HEK293 (cell line): ENCODE results near the gene CACNA1S.

ENCODE experiments used
- BCL11A ChIP-seq: fragments of 450-650 bp; formaldehyde crosslinking; IDR thresholded peaks from 2 replicates; pipeline ENCODE4 v1.5.1; 2016; ENCODE audit warnings: low read depth, missing biosample characterization, missing genetic modification characterization
- CTCF ChIP-seq: fragments of 450-650 bp; formaldehyde crosslinking; IDR thresholded peaks from 2 replicates; pipeline ENCODE4 v1.5.1; 2016; ENCODE audit warnings: missing biosample characterization, missing genetic modification characterization
- HOXA7 ChIP-seq: sonication (generic); formaldehyde crosslinking; IDR thresholded peaks from 2 replicates; pipeline ENCODE4 v1.8.1; 2022; ENCODE audit warnings: missing genetic modification reagents, borderline replicate concordance
- PRDM1 ChIP-seq: fragments of 450-650 bp; formaldehyde crosslinking; IDR thresholded peaks from 2 replicates; pipeline ENCODE4; 2016; ENCODE audit warnings: missing biosample characterization, missing genetic modification characterization
- PRDM2 ChIP-seq: fragments of 450-650 bp; formaldehyde crosslinking; IDR thresholded peaks from 2 replicates; pipeline ENCODE4 v1.5.1; 2016; ENCODE audit warnings: missing biosample characterization, missing genetic modification characterization, borderline replicate concordance
- SP7 ChIP-seq: fragments of 450-650 bp; formaldehyde crosslinking; IDR thresholded peaks from 2 replicates; pipeline ENCODE4 v1.5.1; 2016; ENCODE audit warnings: missing biosample characterization, missing genetic modification characterization
- TSHZ1 ChIP-seq: fragments of 450-650 bp; formaldehyde crosslinking; IDR thresholded peaks from 2 replicates; pipeline ENCODE4 v1.5.1; 2016; ENCODE audit warnings: missing biosample characterization, missing genetic modification characterization, borderline replicate concordance
- ZBTB7A ChIP-seq: fragments of 450-650 bp; formaldehyde crosslinking; IDR thresholded peaks from 2 replicates; pipeline ENCODE4 v1.5.1; 2016; ENCODE audit warnings: low read depth, missing biosample characterization, missing genetic modification characterization
- ZNF341 ChIP-seq: fragments of 450-650 bp; formaldehyde crosslinking; IDR thresholded peaks from 2 replicates; pipeline ENCODE4; 2016; ENCODE audit warnings: low read depth, missing biosample characterization, missing genetic modification characterization
- ZNF843 ChIP-seq: fragments of 450-650 bp; formaldehyde crosslinking; IDR thresholded peaks from 2 replicates; pipeline ENCODE4 v1.5.1; 2016; ENCODE audit warnings: missing biosample characterization, missing genetic modification characterization

GRCh38 chr1:201154389-201155165 is 42.4 kb upstream of the CACNA1S start, which contains the start of gene TMEM9:
- TF ChIP-seq ZNF843 (tag by site-specific recombination): no peak
- no peak for TF ChIP-seq SP7 (tag by site-specific recombination)
- no peak for TF ChIP-seq BCL11A (tag by site-specific recombination)
- no peak for TF ChIP-seq CTCF
- no peak for TF ChIP-seq PRDM2
- TF ChIP-seq PRDM1 (tag by site-specific recombination): no peak
- TF ChIP-seq ZBTB7A (tag by site-specific recombination): no peak
- no peak for TF ChIP-seq ZNF341 (tag by site-specific recombination)
- no peak for TF ChIP-seq TSHZ1
- TF ChIP-seq HOXA7 (CRISPR knock-in tag): no peak
